WERI-Rb-1 (cell line): ENCODE results near the gene ZBTB11.

Source experiments
- DNase-seq: peaks from one replicate; pipeline ENCODE4 v3.0.0-alpha.2; 2020
- H3K27ac ChIP-seq: fragments of 250-450 bp; sonication (Bioruptor Pico); 2 replicates; pipeline ENCODE4 v1.5.1; 2020; ENCODE audit warnings: mild to moderate bottlenecking, moderate library complexity
- H3K27me3 ChIP-seq: fragments of 250-450 bp; sonication (Bioruptor Pico); 2 replicates; pipeline ENCODE4 v1.5.1; 2021; ENCODE audit warnings: mild to moderate bottlenecking, low read depth, moderate library complexity; ENCODE audit not compliant: insufficient read depth, severe bottlenecking
- H3K36me3 ChIP-seq: fragments of 250-450 bp; sonication (Bioruptor Pico); 2 replicates; pipeline ENCODE4 v1.5.1; 2020; ENCODE audit warnings: mild to moderate bottlenecking, moderate library complexity
- H3K4me3 ChIP-seq: 2 replicates; pipeline ENCODE4 v1.5.1; 2011; ENCODE audit warnings: low read depth, mild to moderate bottlenecking, control low read depth, low read length
- H3K9me3 ChIP-seq: fragments of 250-450 bp; sonication (Bioruptor Pico); 2 replicates; pipeline ENCODE4 v1.5.1; 2021; ENCODE audit warnings: mild to moderate bottlenecking, moderate library complexity; ENCODE audit not compliant: severe bottlenecking
- CTCF ChIP-seq: IDR thresholded peaks from 2 replicates; pipeline ENCODE4 v1.5.1; 2011; ENCODE audit warnings: low read depth, mild to moderate bottlenecking, control low read depth, inconsistent platforms, low read length

The ZBTB11 gene

GRCh38 chr3:101676765-101677435, at the start of gene ZBTB11:
TSS of gene ZBTB11 (minus strand) at chr3:101677132. CDS start at chr3:101676914, 218 bp downstream.
- Histone ChIP-seq H3K36me3 (peaks cover 28% of the 10 kb centered on the region), H3K9me3 (no peaks in the 10 kb centered on the region), H3K27ac (peak within 1 kb of the TSS; percentile 79), H3K27me3 (no peaks in the 10 kb centered on the region), H3K4me3 (peak within 1 kb of the TSS; percentile 74)
- TF ChIP-seq CTCF = peak; percentile 63
- peak; percentile 99 for DNase-seq

- Histone ChIP-seq H3K27me3 (no peaks in the 10 kb centered on the region), H3K4me3 (peak overlapping the region; percentile 93), H3K36me3 (peaks cover 48% of the 10 kb centered on the region), H3K9me3 (no peaks in the 10 kb centered on the region), H3K27ac (peak overlapping the region; percentile 93)
- TF ChIP-seq CTCF = no peak
- DNase-seq = no peak
These were observed 49.0 kb upstream of the ZBTB11 start for GRCh38 chr3:101725890-101726275.

GRCh38 chr3:101725194-101725889, 48.4 kb upstream of the ZBTB11 start:
- peak overlapping the region; percentile 93 for H3K4me3 ChIP-seq
- no peaks in the 10 kb centered on the region for H3K9me3 ChIP-seq
- H3K27me3 ChIP-seq = no peaks in the 10 kb centered on the region
- peak overlapping the region; percentile 93 for H3K27ac ChIP-seq
- DNase-seq = peak; percentile 72
- no peak for TF ChIP-seq CTCF
- peaks cover 42% of the 10 kb centered on the region for H3K36me3 ChIP-seq

GRCh38 chr3:101724329-101725193, 47.6 kb upstream of the ZBTB11 start, which contains the start of gene CEP97:
TSS of gene CEP97 (plus strand) at chr3:101724614. CDS start at chr3:101724677, 63 bp downstream.
- peak within 1 kb of the TSS; percentile 93 for H3K4me3 ChIP-seq
- H3K27ac ChIP-seq = peak within 1 kb of the TSS; percentile 93
- TF ChIP-seq CTCF = no peak
- DNase-seq = peak; percentile 93
- H3K9me3 ChIP-seq = no peaks in the 10 kb centered on the region
- H3K27me3 ChIP-seq = no peaks in the 10 kb centered on the region
- H3K36me3 ChIP-seq = peaks cover 35% of the 10 kb centered on the region

- no peak overlapping the region for H3K4me3 ChIP-seq
- DNase-seq = no peak
- H3K27ac ChIP-seq = no peak overlapping the region
These were observed 45.7 kb upstream of the ZBTB11 start for GRCh38 chr3:101722394-101723173.

More at GRCh38 chr3:101722394-101723173, 45.7 kb upstream of the ZBTB11 start:
- TF ChIP-seq CTCF = no peak
- no peaks in the 10 kb centered on the region for H3K27me3 ChIP-seq
- H3K9me3 ChIP-seq = no peaks in the 10 kb centered on the region
- H3K36me3 ChIP-seq = peaks cover 15% of the 10 kb centered on the region
